ENCODE results near the gene AUNIP. TPM values are rescaled to one million over a fixed set of nuclear protein-coding genes. Genes with fewer than 3 reads are reported as not detected.
A peak's percentile ranks its signal among the peaks of the same experiment; 100 is the strongest.

Gene AUNIP
- total RNA-seq, 1 donor from 2014 or later = 1.5 TPM

GRCh38 chr1:25837262-25837875, 21.9 kb downstream of the AUNIP start:
- Histone ChIP-seq H3K4me1 (no peaks in the 10 kb centered on the region), H3K4me3 (no peak overlapping the region), H3K36me3 (peaks cover 0 to 15% of the 10 kb centered on the region in 2 donors), H3K27ac (no peak overlapping the region), H3K27me3 (no peaks in the 10 kb centered on the region), H3K9me3 (no peaks in the 10 kb centered on the region)
- DNase-seq (ENCODE audit: extremely low spot score in 2 of 2) = no peak
- TF ChIP-seq POLR2A (IDR thresholded peaks at IDR 0.05) = no peak
- TF ChIP-seq POLR2AphosphoS5 (IDR thresholded peaks at IDR 0.05; ENCODE audit: insufficient read depth in 1 of 2, low read depth in 1 of 2) = peak in 1 of 2 donors; percentile 39
- intact Hi-C loops (cut with DNase I) = no loop called here

DNA sequence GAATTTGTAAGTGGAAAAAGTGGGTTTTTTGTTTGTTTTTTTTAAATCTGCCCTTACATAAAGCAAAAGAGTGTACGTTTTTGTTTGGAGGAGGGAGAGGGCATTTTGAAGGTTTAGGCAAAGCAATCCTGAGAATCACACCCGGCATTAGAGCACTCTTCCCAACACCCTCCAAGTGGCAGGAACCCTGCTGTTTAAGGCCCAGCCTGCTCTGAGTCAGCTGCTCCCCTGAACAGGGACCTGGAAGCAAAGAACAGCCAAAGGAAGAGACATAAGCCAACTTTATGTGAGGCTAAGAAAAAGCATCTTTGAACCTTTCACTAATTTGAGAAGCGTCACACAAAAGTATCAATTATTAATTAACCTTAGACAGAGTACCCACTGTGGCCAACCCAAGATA, 22.6 kb downstream of the AUNIP start:
- Histone ChIP-seq H3K9me3 (no peaks in the 10 kb centered on the region), H3K4me1 (no peaks in the 10 kb centered on the region)
- intact Hi-C loops (cut with DNase I) = no loop called here

GRCh38 chr1:25834894-25835293, 24.4 kb downstream of the AUNIP start:
- H3K4me1 ChIP-seq = no peaks in the 10 kb centered on the region
- no peak overlapping the region for H3K4me3 ChIP-seq
- H3K9me3 ChIP-seq = no peaks in the 10 kb centered on the region
- DNase-seq (ENCODE audit: extremely low spot score in 2 of 2) = no peak
- TF ChIP-seq POLR2A (IDR thresholded peaks at IDR 0.05) (no peak), POLR2AphosphoS5 (IDR thresholded peaks at IDR 0.05; ENCODE audit: insufficient read depth in 1 of 2, low read depth in 1 of 2) (no peak)
- TF ChIP-seq, protein P1, sequence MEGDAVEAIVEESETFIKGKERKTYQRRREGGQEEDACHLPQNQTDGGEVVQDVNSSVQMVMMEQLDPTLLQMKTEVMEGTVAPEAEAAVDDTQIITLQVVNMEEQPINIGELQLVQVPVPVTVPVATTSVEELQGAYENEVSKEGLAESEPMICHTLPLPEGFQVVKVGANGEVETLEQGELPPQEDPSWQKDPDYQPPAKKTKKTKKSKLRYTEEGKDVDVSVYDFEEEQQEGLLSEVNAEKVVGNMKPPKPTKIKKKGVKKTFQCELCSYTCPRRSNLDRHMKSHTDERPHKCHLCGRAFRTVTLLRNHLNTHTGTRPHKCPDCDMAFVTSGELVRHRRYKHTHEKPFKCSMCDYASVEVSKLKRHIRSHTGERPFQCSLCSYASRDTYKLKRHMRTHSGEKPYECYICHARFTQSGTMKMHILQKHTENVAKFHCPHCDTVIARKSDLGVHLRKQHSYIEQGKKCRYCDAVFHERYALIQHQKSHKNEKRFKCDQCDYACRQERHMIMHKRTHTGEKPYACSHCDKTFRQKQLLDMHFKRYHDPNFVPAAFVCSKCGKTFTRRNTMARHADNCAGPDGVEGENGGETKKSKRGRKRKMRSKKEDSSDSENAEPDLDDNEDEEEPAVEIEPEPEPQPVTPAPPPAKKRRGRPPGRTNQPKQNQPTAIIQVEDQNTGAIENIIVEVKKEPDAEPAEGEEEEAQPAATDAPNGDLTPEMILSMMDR (IDR thresholded peaks at IDR 0.05) = no peak
- H3K27me3 ChIP-seq = no peaks in the 10 kb centered on the region
- intact Hi-C loops (cut with DNase I) = no loop called here
- no peak overlapping the region for H3K27ac ChIP-seq
- H3K36me3 ChIP-seq = peaks cover 0 to 40% of the 10 kb centered on the region in 2 donors

More for the DNA sequence above, 22.6 kb downstream of the AUNIP start:
- Histone ChIP-seq H3K27me3 (no peaks in the 10 kb centered on the region), H3K36me3 (peaks cover 0 to 22% of the 10 kb centered on the region in 2 donors), H3K4me3 (no peak overlapping the region), H3K27ac (no peak overlapping the region)
- TF ChIP-seq, protein P1 (IDR thresholded peaks at IDR 0.05) = no peak
- TF ChIP-seq POLR2AphosphoS5 (IDR thresholded peaks at IDR 0.05; ENCODE audit: insufficient read depth in 1 of 2, low read depth in 1 of 2) (no peak), POLR2A (IDR thresholded peaks at IDR 0.05) (no peak)
- no peak for DNase-seq (ENCODE audit: extremely low spot score in 2 of 2)

GRCh38 chr1:25833158-25833557, 26.1 kb downstream of the AUNIP start:
- no peaks in the 10 kb centered on the region for H3K9me3 ChIP-seq
- H3K27me3 ChIP-seq = no peaks in the 10 kb centered on the region
- intact Hi-C loops (cut with DNase I) = no loop called here
- TF ChIP-seq POLR2A (IDR thresholded peaks at IDR 0.05) (no peak), POLR2AphosphoS5 (IDR thresholded peaks at IDR 0.05; ENCODE audit: insufficient read depth in 1 of 2, low read depth in 1 of 2) (no peak)
- TF ChIP-seq, protein P1 (IDR thresholded peaks at IDR 0.05) = no peak
- no peaks in the 10 kb centered on the region for H3K4me1 ChIP-seq
- no peak for DNase-seq (ENCODE audit: extremely low spot score in 2 of 2)
- no peak overlapping the region for H3K27ac ChIP-seq
- H3K36me3 ChIP-seq = peaks cover 5 to 55% of the 10 kb centered on the region in 2 donors
- no peak overlapping the region for H3K4me3 ChIP-seq

GRCh38 chr1:25832336-25833037, 26.8 kb downstream of the AUNIP start:
- H3K27ac ChIP-seq = no peak overlapping the region
- H3K4me1 ChIP-seq = no peaks in the 10 kb centered on the region
- TF ChIP-seq POLR2A (IDR thresholded peaks at IDR 0.05) (no peak), POLR2AphosphoS5 (IDR thresholded peaks at IDR 0.05; ENCODE audit: insufficient read depth in 1 of 2, low read depth in 1 of 2) (no peak)
- TF ChIP-seq, protein P1 (IDR thresholded peaks at IDR 0.05) = no peak
- no peak overlapping the region for H3K4me3 ChIP-seq
- no peak for DNase-seq (ENCODE audit: extremely low spot score in 2 of 2)
- intact Hi-C loops (cut with DNase I) = no loop called here
- H3K9me3 ChIP-seq = no peaks in the 10 kb centered on the region
- H3K36me3 ChIP-seq = peaks cover 5 to 62% of the 10 kb centered on the region in 2 donors
- H3K27me3 ChIP-seq = no peaks in the 10 kb centered on the region
